ENCODE data around the gene DHX15.

DNA sequence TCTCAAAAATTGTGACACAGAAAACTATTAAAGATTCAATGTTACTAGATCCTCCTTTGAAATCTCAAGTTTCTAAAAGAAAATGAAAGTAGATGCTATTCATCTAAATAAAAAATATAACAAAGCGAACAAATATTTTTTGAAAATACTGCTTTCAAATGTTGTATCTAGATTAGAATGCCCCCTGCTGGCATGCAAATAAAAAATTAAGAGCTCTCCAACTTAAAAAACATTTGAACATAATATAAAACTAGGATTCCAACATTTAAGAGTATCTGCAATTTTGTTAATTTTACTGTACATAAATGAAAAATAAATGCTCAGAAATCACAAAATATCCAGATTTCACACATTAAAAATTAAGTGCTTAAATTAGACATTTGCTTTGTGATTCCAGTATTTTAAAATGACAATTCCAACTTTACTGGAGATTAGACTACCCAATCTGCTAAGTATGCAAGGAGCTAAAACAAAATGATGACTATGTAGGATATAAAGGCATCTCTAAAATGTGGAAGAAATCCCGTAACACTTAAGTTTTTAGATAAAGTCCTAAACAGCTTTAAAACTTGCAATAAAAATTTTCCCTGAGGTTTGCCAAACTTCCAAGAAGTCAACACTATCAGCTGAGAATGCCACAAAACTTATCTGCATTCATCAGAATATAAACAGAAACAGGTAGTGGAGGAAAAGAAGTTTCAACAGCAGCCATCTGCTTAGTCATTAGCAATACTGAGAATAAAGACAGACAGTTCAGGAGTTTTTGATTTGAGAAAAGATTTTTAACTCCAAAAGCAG is 32.7 kb downstream of the DHX15 start:
- no peak for TF ChIP-seq POLR2A (IDR thresholded peaks at IDR 0.05)
- TF ChIP-seq, protein P1, sequence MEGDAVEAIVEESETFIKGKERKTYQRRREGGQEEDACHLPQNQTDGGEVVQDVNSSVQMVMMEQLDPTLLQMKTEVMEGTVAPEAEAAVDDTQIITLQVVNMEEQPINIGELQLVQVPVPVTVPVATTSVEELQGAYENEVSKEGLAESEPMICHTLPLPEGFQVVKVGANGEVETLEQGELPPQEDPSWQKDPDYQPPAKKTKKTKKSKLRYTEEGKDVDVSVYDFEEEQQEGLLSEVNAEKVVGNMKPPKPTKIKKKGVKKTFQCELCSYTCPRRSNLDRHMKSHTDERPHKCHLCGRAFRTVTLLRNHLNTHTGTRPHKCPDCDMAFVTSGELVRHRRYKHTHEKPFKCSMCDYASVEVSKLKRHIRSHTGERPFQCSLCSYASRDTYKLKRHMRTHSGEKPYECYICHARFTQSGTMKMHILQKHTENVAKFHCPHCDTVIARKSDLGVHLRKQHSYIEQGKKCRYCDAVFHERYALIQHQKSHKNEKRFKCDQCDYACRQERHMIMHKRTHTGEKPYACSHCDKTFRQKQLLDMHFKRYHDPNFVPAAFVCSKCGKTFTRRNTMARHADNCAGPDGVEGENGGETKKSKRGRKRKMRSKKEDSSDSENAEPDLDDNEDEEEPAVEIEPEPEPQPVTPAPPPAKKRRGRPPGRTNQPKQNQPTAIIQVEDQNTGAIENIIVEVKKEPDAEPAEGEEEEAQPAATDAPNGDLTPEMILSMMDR (IDR thresholded peaks at IDR 0.05): peak in 1 of 3 experiments; percentile 47

Data from testis (tissue), 2 donors.